ENCODE measurements around the gene P4HB.

The P4HB gene

GRCh38 chr17:81805707-81806460 is 54.5 kb downstream of the P4HB start:
- H3K4me3 ChIP-seq (ENCODE audit: low read length): no peak overlapping the region
- no peak overlapping the region for H3K9ac ChIP-seq (ENCODE audit: low read length)
- H3K27me3 ChIP-seq (replicated peaks; ENCODE audit: insufficient read depth, low read length): peaks cover 94% of the 10 kb centered on the region
- TF ChIP-seq CTCF (IDR thresholded peaks at IDR 0.05; ENCODE audit: low read length) (no peak), EZH2 (optimal IDR thresholded peaks at IDR 0.05; ENCODE audit: low read depth, low read length) (no peak), EZH2phosphoT487 (IDR thresholded peaks at IDR 0.05; ENCODE audit: low read length) (no peak)
- DNase-seq: no peak
- no peaks in the 10 kb centered on the region for H3K9me3 ChIP-seq (replicated peaks; ENCODE audit: insufficient read depth, low read length)
- no peak overlapping the region for H3K27ac ChIP-seq (ENCODE audit: low read length)
- no peaks in the 10 kb centered on the region for H4K20me1 ChIP-seq (ENCODE audit: insufficient read depth, low read length)
- H2AFZ ChIP-seq (ENCODE audit: low read length): no peak overlapping the region
- no peak overlapping the region for H3K4me2 ChIP-seq (ENCODE audit: low read depth, low read length)
- no peaks in the 10 kb centered on the region for H3K36me3 ChIP-seq (replicated peaks; ENCODE audit: insufficient read depth, low read length)
- no peaks in the 10 kb centered on the region for H3F3A ChIP-seq (ENCODE audit: insufficient read depth, low read length)
- H3K9me2 ChIP-seq (replicated peaks; ENCODE audit: insufficient read depth, low read length): no peaks in the 10 kb centered on the region
- H3K79me2 ChIP-seq (ENCODE audit: low read length): no peaks in the 10 kb centered on the region
- no peaks in the 10 kb centered on the region for H3K4me1 ChIP-seq (ENCODE audit: low read length)

DNA sequence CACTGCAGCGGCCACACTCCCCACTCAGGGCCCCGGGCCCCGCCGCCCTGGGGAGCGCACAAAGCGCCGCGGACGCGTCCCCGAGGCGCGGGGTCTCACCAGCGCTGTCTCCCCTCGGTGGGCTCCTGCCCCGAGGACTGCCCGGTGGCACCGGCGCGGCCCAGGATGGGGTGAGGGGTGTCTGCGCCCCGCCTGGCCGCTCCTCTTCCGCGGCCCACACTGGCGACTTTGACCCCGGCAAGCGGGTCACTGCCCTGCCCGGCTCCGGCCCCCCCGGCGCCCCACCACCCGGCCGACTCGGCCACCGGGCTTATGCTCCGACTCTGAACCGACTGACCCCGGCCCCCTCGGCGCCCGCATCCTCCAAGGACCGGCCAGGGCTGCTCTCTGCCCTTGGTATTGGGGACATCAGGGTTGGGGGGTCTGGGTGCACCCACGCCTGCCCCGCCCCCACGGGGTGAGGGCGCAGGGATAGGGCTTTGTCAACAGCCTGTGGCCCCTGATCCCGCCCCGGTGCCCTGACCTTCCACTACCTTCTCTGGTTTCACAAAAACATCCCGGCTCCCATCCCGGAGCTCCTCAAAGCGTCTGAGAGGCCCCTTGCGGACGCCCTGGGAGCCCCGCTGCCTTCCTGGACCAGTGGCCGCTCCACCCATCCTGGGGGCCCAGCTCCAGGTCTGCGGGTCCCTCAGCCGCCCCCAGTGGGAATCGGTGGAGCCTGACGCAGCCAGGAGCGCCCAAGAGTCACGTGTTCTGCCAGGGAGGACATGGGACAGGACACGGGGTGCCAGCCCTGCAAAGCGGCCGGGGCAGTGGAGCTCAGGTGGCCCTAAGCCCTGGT is 55.6 kb downstream of the P4HB start:
- Histone ChIP-seq H4K20me1 (ENCODE audit: insufficient read depth, low read length) (no peaks in the 10 kb centered on the region), H3K36me3 (replicated peaks; ENCODE audit: insufficient read depth, low read length) (no peaks in the 10 kb centered on the region), H3F3A (ENCODE audit: insufficient read depth, low read length) (no peaks in the 10 kb centered on the region), H3K9ac (ENCODE audit: low read length) (no peak overlapping the region), H2AFZ (ENCODE audit: low read length) (no peak overlapping the region), H3K4me2 (ENCODE audit: low read depth, low read length) (no peak overlapping the region), H3K9me3 (replicated peaks; ENCODE audit: insufficient read depth, low read length) (no peaks in the 10 kb centered on the region), H3K4me1 (ENCODE audit: low read length) (no peaks in the 10 kb centered on the region), H3K79me2 (ENCODE audit: low read length) (no peaks in the 10 kb centered on the region), H3K27me3 (replicated peaks; ENCODE audit: insufficient read depth, low read length) (peaks cover 94% of the 10 kb centered on the region), H3K9me2 (replicated peaks; ENCODE audit: insufficient read depth, low read length) (no peaks in the 10 kb centered on the region), H3K4me3 (ENCODE audit: low read length) (no peak overlapping the region), H3K27ac (ENCODE audit: low read length) (no peak overlapping the region)
- DNase-seq: no peak
- TF ChIP-seq EZH2phosphoT487 (IDR thresholded peaks at IDR 0.05; ENCODE audit: low read length) (no peak), EZH2 (optimal IDR thresholded peaks at IDR 0.05; ENCODE audit: low read depth, low read length) (peak; percentile 82), CTCF (IDR thresholded peaks at IDR 0.05; ENCODE audit: low read length) (no peak)

- TF ChIP-seq EZH2 (optimal IDR thresholded peaks at IDR 0.05; ENCODE audit: low read depth, low read length): no peak
- no peak for TF ChIP-seq CTCF (IDR thresholded peaks at IDR 0.05; ENCODE audit: low read length)
- Histone ChIP-seq H3K4me2 (ENCODE audit: low read depth, low read length) (no peak within 1 kb of the TSS), H3K36me3 (replicated peaks; ENCODE audit: insufficient read depth, low read length) (no peaks in the 10 kb centered on the region), H3K4me1 (ENCODE audit: low read length) (no peaks in the 10 kb centered on the region), H3K9ac (ENCODE audit: low read length) (no peak within 1 kb of the TSS), H3K27me3 (replicated peaks; ENCODE audit: insufficient read depth, low read length) (peaks cover 92% of the 10 kb centered on the region), H3K79me2 (ENCODE audit: low read length) (no peaks in the 10 kb centered on the region), H3F3A (ENCODE audit: insufficient read depth, low read length) (no peaks in the 10 kb centered on the region), H2AFZ (ENCODE audit: low read length) (no peak within 1 kb of the TSS), H3K27ac (ENCODE audit: low read length) (no peak within 1 kb of the TSS), H3K9me3 (replicated peaks; ENCODE audit: insufficient read depth, low read length) (no peaks in the 10 kb centered on the region), H3K9me2 (replicated peaks; ENCODE audit: insufficient read depth, low read length) (no peaks in the 10 kb centered on the region), H3K4me3 (ENCODE audit: low read length) (no peak within 1 kb of the TSS), H4K20me1 (ENCODE audit: insufficient read depth, low read length) (no peaks in the 10 kb centered on the region)
- DNase-seq: no peak
Measured at GRCh38 chr17:81803728-81804558, 56.4 kb downstream of the P4HB start, which contains the start of gene GCGR. Gene GCGR (plus strand): TSS chr17:81804150. CDS start chr17:81809019, 4,869 bp downstream.
